ENCODE results near the gene SPATA25. TPM values are rescaled to one million over a fixed set of nuclear protein-coding genes. Genes with fewer than 3 reads are reported as not detected.

Gene SPATA25
- total and polyA plus RNA-seq, 2 donors (not counting 3 experiments of a cell fraction or from before 2014, with no cell fraction given), result 0.69 to 1.3 TPM

DNA sequence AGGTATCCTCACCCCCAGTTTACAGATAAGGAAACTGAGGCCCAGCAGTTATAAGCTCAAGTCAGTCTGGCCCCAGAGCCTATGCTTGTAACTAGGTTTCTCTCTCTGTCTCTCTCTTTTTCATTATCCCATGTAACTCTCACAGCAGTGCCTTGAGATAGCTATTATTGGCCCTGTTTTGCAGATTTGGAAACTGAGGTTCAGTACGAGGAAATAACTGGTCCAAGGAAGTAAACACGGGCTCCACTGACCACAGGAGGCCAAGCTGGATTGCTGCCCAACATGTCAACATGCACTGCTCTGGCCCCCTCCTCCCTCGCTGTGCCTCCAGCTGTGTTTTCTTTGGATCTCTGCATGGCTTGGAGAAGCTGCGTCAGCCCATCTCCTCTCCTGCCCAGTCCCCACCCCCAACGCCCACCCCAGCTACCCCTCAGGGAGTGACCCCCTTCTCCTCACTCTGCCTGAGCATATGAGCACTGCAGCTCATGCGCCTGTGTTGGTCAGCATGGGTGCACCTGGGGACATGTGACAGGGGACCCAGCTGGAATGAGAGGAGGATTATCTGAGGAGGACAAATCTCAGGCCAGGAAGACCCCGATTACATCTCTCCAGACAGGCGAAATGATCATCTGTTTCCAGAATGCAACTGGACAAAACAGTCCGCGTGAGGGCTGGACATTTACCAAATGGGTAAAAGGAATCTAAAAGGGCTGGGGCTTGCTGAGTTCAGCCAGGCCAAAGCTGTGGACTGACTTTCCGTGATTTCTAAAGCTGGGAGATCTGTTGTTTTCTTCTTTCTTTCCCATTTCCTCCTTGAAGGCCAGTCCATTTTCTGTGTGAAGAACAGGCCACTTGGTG is 32.3 kb upstream of the SPATA25 start:
- H3K36me3 ChIP-seq (ENCODE audit: control insufficient read depth in 2 of 2, extremely low read depth in 1 of 2, insufficient read depth in 2 of 2, low read length in 2 of 2), result no peaks in the 10 kb centered on the region
- H4K20me1 ChIP-seq (replicated peaks; ENCODE audit: control insufficient read depth, extremely low read depth, insufficient read depth, low read length), result no peaks in the 10 kb centered on the region
- no peaks in the 10 kb centered on the region for H3K9me3 ChIP-seq (replicated peaks; ENCODE audit: control insufficient read depth, insufficient read depth, low read length)
- no peaks in the 10 kb centered on the region for H3K79me2 ChIP-seq (ENCODE audit: control insufficient read depth, insufficient read depth, low read length)
- ChIA-PET POLR2A (interaction anchor here (0.6 to 2.5 kb wide), 3 partner anchors 15 to 1191 kb away, joined by 3 to 20 read pairs (median 8); partner anchors contain the start of gene PCIF1), CTCF (interaction anchor here (0.8 to 2.8 kb wide), 9 partner anchors 8 to 96 kb away, joined by 3 to 19 read pairs (median 4); partner anchors contain the start of genes PCIF1 and ZSWIM1)
- TF ChIP-seq, protein P1, sequence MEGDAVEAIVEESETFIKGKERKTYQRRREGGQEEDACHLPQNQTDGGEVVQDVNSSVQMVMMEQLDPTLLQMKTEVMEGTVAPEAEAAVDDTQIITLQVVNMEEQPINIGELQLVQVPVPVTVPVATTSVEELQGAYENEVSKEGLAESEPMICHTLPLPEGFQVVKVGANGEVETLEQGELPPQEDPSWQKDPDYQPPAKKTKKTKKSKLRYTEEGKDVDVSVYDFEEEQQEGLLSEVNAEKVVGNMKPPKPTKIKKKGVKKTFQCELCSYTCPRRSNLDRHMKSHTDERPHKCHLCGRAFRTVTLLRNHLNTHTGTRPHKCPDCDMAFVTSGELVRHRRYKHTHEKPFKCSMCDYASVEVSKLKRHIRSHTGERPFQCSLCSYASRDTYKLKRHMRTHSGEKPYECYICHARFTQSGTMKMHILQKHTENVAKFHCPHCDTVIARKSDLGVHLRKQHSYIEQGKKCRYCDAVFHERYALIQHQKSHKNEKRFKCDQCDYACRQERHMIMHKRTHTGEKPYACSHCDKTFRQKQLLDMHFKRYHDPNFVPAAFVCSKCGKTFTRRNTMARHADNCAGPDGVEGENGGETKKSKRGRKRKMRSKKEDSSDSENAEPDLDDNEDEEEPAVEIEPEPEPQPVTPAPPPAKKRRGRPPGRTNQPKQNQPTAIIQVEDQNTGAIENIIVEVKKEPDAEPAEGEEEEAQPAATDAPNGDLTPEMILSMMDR (IDR thresholded peaks at IDR 0.05; ENCODE audit: extremely low read depth in 1 of 2, insufficient read depth in 1 of 2, low read depth in 1 of 2, low read length in 2 of 2), result no peak
- TF ChIP-seq POLR2AphosphoS5 (IDR thresholded peaks at IDR 0.05; ENCODE audit: insufficient read depth, low read depth, low read length), result peak; percentile 61
- H3K4me1 ChIP-seq (ENCODE audit: control insufficient read depth, extremely low read depth, insufficient read depth, low read length), result peaks cover 25% of the 10 kb centered on the region
- H3K4me2 ChIP-seq (ENCODE audit: insufficient read depth, low read length), result no peak overlapping the region
- FAIRE-seq, result peak; percentile 84
- dilution Hi-C loops (cut with MboI; ENCODE audit: extremely low pct_ligation_motif_present, low sequenced_read_pairs) (no loop called here), intact Hi-C loops (cut with micrococcal nuclease) (loop anchor here (1.0 to 10.0 kb wide), 2 partner anchors 8 to 575 kb away; partner anchors contain the start of gene SDC4)
- peak; percentile 94 for DNase-seq (ENCODE audit: low read depth, low spot score)
- H2AFZ ChIP-seq (ENCODE audit: low read depth, low read length), result peak overlapping the region; percentile 28
- BruUV-seq (replicated peaks), result no TSS peak
- H3K27ac ChIP-seq (ENCODE audit: insufficient read depth, low read depth, low read length), result peak overlapping the region; percentile 16
- H3K4me3 ChIP-seq (replicated peaks in 1 of 3; ENCODE audit: insufficient read depth in 1 of 3, low read depth in 1 of 3, low read length in 3 of 3), result no peak overlapping the region
- H3K9ac ChIP-seq (replicated peaks; ENCODE audit: extremely low read depth, insufficient read depth, low read length), result no peak overlapping the region
- H3K27me3 ChIP-seq (ENCODE audit: control insufficient read depth in 2 of 2, insufficient read depth in 2 of 2, low read length in 2 of 2), result no peaks in the 10 kb centered on the region
- H3K9me1 ChIP-seq (replicated peaks; ENCODE audit: control insufficient read depth, extremely low read depth, insufficient read depth, low read length), result no peaks in the 10 kb centered on the region
